NCI-H2196 (cell line): ENCODE measurements around the gene EFCC1.
A peak's percentile ranks its signal among the peaks of the same experiment; 100 is the strongest.
"Not testable (repeated sequence)": the region's sequence is repeated elsewhere in the genome, so short reads cannot be mapped to it uniquely, and the experiment has no call there.

ENCODE experiments used
- DNase-seq: peaks from one replicate; lab custom pipeline; 2025; ENCODE audit not compliant: unreplicated experiment; lab: John Stamatoyannopoulos, UW

EFCC1 gene

DNA sequence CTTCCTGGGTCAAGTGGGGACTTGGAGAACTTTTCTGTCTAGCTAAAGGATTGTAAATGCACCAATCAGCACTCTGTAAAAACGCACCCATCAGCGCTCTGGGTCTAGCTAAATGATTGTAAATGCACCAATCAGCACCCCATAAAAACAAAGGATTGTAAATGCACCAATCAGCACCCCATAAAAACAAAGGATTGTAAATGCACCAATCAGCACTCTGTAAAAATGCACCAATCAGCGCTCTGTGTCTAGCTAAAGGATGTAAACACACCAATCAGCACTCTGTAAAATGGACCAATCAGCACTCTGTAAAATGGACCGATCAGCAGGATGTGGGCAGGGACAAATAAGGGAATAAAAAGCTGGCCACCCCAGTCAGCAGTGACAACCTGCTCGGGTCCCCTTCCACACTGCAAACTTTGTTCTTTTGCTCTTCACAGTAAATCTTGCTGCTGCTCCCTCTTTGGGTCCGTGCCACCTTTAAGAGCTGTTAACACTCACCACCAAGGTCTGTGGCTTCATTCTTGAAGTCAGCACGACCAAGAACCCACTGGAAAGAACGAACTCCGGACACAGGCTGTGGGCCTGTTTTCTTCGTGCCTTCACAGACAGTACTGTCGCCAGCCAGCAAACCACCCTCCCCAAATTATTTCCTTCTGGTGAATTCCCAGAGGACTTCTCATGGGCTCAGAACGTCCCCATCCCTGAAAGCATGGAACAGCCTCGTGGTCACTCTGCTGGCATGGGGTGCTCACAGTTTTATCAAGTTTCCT lies 68.4 kb downstream of the EFCC1 start:
- not testable (repeated sequence) for DNase-seq

DNA sequence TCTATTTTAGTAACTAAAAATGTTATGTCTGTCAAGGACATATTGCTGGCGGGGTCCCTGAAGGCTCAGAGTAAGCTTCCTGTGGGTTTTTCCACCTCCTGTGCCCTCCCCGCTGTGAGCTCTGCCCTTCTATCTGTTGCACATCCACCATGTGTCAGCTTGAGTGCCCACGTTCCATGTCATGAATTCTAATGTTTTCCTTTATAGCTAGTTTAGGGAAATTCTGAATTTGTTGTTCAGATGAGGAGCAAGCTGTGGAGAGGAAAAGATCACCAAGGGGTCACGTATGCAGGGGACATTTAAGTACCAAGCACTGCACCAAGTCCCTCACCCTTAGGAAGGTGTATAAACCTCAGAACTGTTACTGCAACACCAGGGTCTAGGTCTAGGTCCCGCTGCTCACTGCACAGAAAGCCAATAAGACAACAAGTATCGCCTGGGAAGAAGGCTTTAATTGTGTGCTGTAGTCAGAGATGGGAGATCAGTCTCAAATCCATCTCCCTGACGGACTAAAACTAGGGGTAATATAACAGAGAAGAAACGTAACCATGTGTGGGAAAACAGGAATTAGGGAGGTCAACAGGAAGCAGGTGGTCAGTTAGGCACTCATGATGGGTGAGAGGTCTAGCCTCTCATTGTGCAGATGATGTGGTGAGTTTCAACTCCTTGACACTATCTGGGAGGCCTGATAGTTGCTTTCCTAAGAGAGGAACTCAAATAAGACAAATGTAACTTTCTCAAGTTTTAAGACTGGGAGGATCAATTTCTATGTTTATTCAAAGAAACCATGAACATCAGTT lies 69.2 kb downstream of the EFCC1 start:
- no peak for DNase-seq

- DNase-seq: no peak
These were observed 76.1 kb downstream of the EFCC1 start for GRCh38 chr3:129077222-129077621.

GRCh38 chr3:129078510-129078909 lies 77.4 kb downstream of the EFCC1 start:
- DNase-seq: no peak

DNA sequence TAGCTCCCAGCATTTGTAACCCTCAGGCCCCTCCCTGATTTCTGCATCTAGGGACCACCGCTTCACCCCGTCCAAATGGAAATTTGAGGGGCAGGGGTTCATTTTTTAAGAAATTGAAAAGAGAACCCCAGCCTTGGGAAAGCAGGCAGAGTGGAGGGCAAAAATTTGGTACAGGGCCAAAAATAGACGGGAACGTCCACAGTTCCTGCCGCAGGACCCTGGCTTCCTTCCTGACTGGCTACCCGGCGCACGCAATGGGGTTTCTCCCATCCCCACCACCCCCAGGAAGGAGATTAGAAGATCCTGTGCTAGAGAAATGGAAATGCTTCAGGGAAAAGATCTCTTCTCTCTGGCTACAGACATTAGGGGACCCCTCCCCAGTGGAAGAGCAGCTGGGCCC lies 80.4 kb downstream of the EFCC1 start:
- DNase-seq: no peak

- no peak for DNase-seq
These were observed 80.9 kb downstream of the EFCC1 start for GRCh38 chr3:129082026-129082425.

- DNase-seq: no peak
These were observed 83.4 kb downstream of the EFCC1 start for GRCh38 chr3:129084501-129084900.

DNA sequence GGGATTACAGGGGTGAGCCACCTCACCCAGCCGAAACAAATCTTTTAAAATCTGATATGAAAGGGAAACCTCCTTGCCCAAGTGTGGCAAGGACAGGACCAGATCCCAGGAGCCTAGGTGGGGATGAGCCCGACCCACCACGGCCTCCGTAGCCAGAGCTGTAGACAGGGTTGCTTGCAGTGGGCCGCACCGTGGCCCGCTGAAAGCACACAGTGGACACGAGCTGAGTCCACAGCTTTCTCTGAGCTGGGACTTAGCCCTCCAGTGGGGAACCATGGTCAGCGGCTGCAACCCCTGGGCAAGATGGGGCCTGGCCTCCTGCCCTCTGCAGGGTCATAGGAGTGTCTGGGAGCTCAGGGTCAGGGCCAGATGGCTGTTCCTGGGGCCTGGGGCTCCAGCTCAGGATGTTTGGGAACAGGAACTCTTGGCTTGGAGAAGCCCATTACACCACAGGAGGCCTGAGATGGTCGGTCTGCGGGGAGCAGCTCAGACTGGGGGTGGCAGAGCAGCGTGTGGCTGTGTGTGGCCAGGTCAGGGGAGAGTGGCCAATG lies 84.1 kb downstream of the EFCC1 start:
- no peak for DNase-seq

DNA sequence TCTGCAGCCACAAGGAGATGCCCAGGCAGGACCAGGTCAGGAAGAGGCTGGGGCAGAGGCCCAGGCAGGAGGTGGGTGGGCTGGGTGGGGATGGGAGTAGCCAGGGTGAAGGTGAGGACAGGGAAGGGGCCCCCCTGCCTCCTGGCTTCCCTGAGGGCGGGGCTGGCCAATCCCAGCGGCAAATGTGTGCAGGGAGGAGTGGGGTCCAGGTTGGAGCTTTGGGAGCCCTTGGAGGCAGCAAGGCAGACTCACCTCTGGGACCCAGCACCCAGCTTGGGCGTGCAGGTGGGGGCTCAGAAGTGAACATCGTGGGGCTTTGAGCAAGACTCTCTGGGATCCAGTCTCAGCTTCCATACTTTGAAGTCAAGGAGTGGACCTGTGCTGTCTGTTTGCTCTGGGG lies 84.7 kb downstream of the EFCC1 start:
- DNase-seq: no peak

DNA sequence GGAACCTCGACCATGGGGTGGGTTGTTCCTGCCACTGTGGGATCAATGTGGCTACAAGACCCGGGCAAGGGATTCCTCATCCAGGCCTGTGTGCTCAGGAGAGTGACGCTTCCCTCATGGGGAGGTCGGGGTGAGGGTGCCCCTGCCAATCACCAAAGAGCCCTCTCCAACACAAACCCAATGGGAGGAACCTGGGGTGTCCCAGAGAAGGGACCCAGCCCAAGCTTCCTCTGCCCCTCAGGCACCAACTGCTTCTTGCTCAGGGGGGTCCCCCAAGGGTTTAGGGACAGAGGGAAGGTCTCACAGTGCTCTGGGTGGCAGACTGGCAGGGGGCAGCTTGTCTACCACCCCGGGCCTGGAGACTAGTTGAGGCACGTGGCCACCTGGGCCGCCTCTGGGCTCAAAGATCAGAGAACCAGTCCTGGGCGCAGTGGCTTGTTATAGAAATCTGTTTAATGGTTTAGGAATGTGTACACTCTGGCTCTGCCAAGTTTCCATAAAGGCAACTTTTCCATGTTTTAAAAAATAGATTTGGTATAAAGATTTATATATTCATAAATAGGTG lies 86.1 kb downstream of the EFCC1 start:
- no peak for DNase-seq

DNA sequence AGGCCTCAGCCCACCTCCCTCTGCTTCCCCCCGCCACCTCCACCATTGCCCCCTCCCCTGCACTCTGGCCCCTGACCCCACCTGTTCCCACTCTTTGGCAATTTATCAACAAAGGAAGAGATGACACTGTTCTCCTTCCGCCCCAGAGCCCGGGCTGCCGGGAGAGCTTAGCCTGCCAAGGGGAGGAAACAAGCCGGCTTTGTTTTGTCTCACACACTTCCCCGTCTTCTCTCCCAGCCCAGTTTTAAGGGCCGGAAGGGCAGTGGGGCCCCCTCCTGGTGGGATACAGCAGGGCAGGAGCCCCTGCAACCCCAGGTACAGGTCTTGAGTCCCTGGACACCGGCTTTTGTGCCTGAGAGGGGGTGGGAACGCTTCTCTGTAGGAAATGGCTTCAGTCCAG lies 86.8 kb downstream of the EFCC1 start:
- DNase-seq: peak; percentile 58

- DNase-seq: not testable (repeated sequence)
These were observed 87.2 kb downstream of the EFCC1 start for GRCh38 chr3:129088312-129088711.
